ENCODE data around the gene CUL9.

- no peak for TF ChIP-seq CTCF (conservative IDR thresholded peaks at IDR 0.05 in 1 of 2, IDR thresholded peaks at IDR 0.05 in 1 of 2; ENCODE audit: low read depth in 1 of 2, low read length in 2 of 2)
- no peak for TF ChIP-seq EZH2 (IDR thresholded peaks at IDR 0.05; ENCODE audit: low read length, missing control alignments)
Observed at GRCh38 chr6:43257367-43258145, 75.6 kb downstream of the CUL9 start.

Data from fibroblast of lung (primary cell).